DOHH2 (cell line): ENCODE measurements around the gene ATXN2.

ENCODE experiments used
- H3F3A ChIP-seq: fragments of 200-600 bp; sonication (generic), shearing (Covaris generic); 2 replicates; pipeline ENCODE4 v1.6.0; 2016; ENCODE audit warnings: antibody characterized with exemption, mild to moderate bottlenecking; ENCODE audit not compliant: control insufficient read depth, insufficient read depth
- H3K27ac ChIP-seq: fragments of 200-600 bp; sonication (generic); 2 replicates; pipeline ENCODE4 v1.5.1; 2014; ENCODE audit warnings: low read depth, mild to moderate bottlenecking, low read length, moderate library complexity
- H3K27me3 ChIP-seq: fragments of 200-600 bp; sonication (generic); 2 replicates; pipeline ENCODE4 v1.6.1; 2014; ENCODE audit warnings: mild to moderate bottlenecking, low read length, mixed read lengths; ENCODE audit not compliant: control insufficient read depth
- H3K36me3 ChIP-seq: fragments of 200-600 bp; sonication (generic); 2 replicates; pipeline ENCODE4 v1.6.1; 2014; ENCODE audit warnings: mild to moderate bottlenecking, low read length, moderate library complexity, mixed read lengths; ENCODE audit not compliant: control insufficient read depth
- H3K4me1 ChIP-seq: fragments of 200-600 bp; sonication (generic); 2 replicates; pipeline ENCODE4 v1.6.1; 2014; ENCODE audit warnings: mild to moderate bottlenecking, low read length, mixed read lengths; ENCODE audit not compliant: control insufficient read depth
- H3K4me2 ChIP-seq: fragments of 200-600 bp; sonication (generic); 2 replicates; pipeline ENCODE4 v1.6.0; 2014; ENCODE audit warnings: mild to moderate bottlenecking, low read length, moderate library complexity
- H3K4me3 ChIP-seq: fragments of 200-600 bp; sonication (generic); 2 replicates; pipeline ENCODE4 v1.5.1; 2014; ENCODE audit warnings: mild to moderate bottlenecking, low read length, mixed read lengths
- H3K79me2 ChIP-seq: fragments of 200-600 bp; sonication (generic); 2 replicates; pipeline ENCODE4 v1.6.1; 2014; ENCODE audit warnings: mild to moderate bottlenecking, low read length, mixed read lengths; ENCODE audit not compliant: control insufficient read depth
- H3K9me2 ChIP-seq: fragments of 200-600 bp; sonication (generic); replicated peaks from 2 replicates; pipeline ENCODE4 v1.6.1; 2014; ENCODE audit warnings: mild to moderate bottlenecking, low read length, mixed read lengths; ENCODE audit not compliant: control insufficient read depth
- H3K9me3 ChIP-seq: fragments of 200-600 bp; sonication (generic); 2 replicates; pipeline ENCODE4 v1.6.1; 2014; ENCODE audit warnings: antibody characterized with exemption, low read length, mixed read lengths; ENCODE audit not compliant: control insufficient read depth, insufficient read depth
- H4K20me1 ChIP-seq: fragments of 200-600 bp; sonication (generic); 2 replicates; pipeline ENCODE4 v1.6.0; 2014; ENCODE audit warnings: low read depth, mild to moderate bottlenecking, antibody characterized with exemption, low read length, moderate library complexity; ENCODE audit not compliant: control insufficient read depth, insufficient read depth
- EZH2phosphoT487 ChIP-seq: fragments of 200-600 bp; sonication (generic); IDR thresholded peaks from 2 replicates; pipeline ENCODE4 v1.6.1; 2017; ENCODE audit warnings: borderline replicate concordance, mild to moderate bottlenecking, antibody characterized with exemption, low read length, moderate library complexity, mixed read lengths
- TF ChIP-seq, protein P1 (sequence below): fragments of 200-600 bp; sonication (generic); IDR thresholded peaks from one replicate; pipeline ENCODE4 v1.5.1; 2014; ENCODE audit warnings: antibody characterized with exemption, mild to moderate bottlenecking, low read depth, low read length; ENCODE audit not compliant: poor library complexity, severe bottlenecking

Gene ATXN2

GRCh38 chr12:111426344-111427185 is 172.6 kb downstream of the ATXN2 start:
- no peaks in the 10 kb centered on the region for H3K9me2 ChIP-seq
- peaks cover 34% of the 10 kb centered on the region for H3K4me1 ChIP-seq
- no peaks in the 10 kb centered on the region for H3K27me3 ChIP-seq
- no peaks in the 10 kb centered on the region for H3K9me3 ChIP-seq
- peaks cover 5% of the 10 kb centered on the region for H3K36me3 ChIP-seq
- peaks cover 35% of the 10 kb centered on the region for H4K20me1 ChIP-seq
- no peak overlapping the region for H3K27ac ChIP-seq
- no peak overlapping the region for H3K4me2 ChIP-seq
- H3K79me2 ChIP-seq, result peaks cover 18% of the 10 kb centered on the region
- no peak for TF ChIP-seq EZH2phosphoT487
- TF ChIP-seq, protein P1, sequence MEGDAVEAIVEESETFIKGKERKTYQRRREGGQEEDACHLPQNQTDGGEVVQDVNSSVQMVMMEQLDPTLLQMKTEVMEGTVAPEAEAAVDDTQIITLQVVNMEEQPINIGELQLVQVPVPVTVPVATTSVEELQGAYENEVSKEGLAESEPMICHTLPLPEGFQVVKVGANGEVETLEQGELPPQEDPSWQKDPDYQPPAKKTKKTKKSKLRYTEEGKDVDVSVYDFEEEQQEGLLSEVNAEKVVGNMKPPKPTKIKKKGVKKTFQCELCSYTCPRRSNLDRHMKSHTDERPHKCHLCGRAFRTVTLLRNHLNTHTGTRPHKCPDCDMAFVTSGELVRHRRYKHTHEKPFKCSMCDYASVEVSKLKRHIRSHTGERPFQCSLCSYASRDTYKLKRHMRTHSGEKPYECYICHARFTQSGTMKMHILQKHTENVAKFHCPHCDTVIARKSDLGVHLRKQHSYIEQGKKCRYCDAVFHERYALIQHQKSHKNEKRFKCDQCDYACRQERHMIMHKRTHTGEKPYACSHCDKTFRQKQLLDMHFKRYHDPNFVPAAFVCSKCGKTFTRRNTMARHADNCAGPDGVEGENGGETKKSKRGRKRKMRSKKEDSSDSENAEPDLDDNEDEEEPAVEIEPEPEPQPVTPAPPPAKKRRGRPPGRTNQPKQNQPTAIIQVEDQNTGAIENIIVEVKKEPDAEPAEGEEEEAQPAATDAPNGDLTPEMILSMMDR, result no peak
- H3F3A ChIP-seq, result peaks cover 2% of the 10 kb centered on the region; the same call in 1 of the 2 replicates
- H3K4me3 ChIP-seq, result no peak overlapping the region

DNA sequence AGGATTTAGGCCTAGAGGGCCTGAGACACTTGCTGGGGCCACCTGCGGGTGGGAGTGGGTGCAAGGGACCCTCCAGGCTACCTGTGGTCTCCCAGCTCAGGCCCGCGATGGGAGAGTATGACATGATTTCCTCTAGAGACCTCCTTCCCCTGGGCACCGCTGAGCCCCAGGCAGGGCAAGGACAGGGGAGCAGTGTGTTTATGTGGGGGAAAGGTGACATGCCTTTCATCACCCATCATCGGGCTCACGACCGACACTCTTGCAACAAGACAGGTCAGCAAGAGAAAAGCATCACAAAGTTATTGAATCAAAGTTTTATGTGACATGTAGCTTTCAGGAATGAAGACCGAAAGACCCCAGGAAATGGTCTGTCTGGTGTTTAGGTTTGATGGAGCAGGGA is 173.5 kb downstream of the ATXN2 start:
- no peaks in the 10 kb centered on the region for H3K27me3 ChIP-seq
- no peak overlapping the region for H3K4me3 ChIP-seq
- H3K4me2 ChIP-seq, result no peak overlapping the region
- H3K79me2 ChIP-seq, result peaks cover 16% of the 10 kb centered on the region
- no peaks in the 10 kb centered on the region for H3K9me3 ChIP-seq
- H4K20me1 ChIP-seq, result peaks cover 28% of the 10 kb centered on the region
- H3K27ac ChIP-seq, result no peak overlapping the region
- peaks cover 7% of the 10 kb centered on the region for H3K36me3 ChIP-seq
- H3K4me1 ChIP-seq, result peaks cover 29% of the 10 kb centered on the region
- H3F3A ChIP-seq, result peaks cover 2% of the 10 kb centered on the region; the same call in 1 of the 2 replicates
- no peaks in the 10 kb centered on the region for H3K9me2 ChIP-seq
- TF ChIP-seq, protein P1, result no peak
- no peak for TF ChIP-seq EZH2phosphoT487

GRCh38 chr12:111424793-111425251 is 174.3 kb downstream of the ATXN2 start:
- Histone ChIP-seq H3K9me3 (no peaks in the 10 kb centered on the region), H3K9me2 (no peaks in the 10 kb centered on the region), H3K27ac (no peak overlapping the region), H3K4me1 (peaks cover 20% of the 10 kb centered on the region), H3K4me3 (no peak overlapping the region), H3K4me2 (no peak overlapping the region), H3F3A (peaks cover 2% of the 10 kb centered on the region; the same call in 1 of the 2 replicates), H3K36me3 (peaks cover 15% of the 10 kb centered on the region), H4K20me1 (peaks cover 20% of the 10 kb centered on the region), H3K27me3 (no peaks in the 10 kb centered on the region), H3K79me2 (peaks cover 8% of the 10 kb centered on the region)
- TF ChIP-seq, protein P1, result no peak
- TF ChIP-seq EZH2phosphoT487, result no peak
